HEK293 (cell line): ENCODE measurements around the gene SCN4B.

Experiments
- ATF2 ChIP-seq: fragments of 450-650 bp; formaldehyde crosslinking; IDR thresholded peaks from 2 replicates; pipeline ENCODE4 v1.5.1; 2016; ENCODE audit warnings: missing biosample characterization, missing genetic modification characterization, low read depth
- KLF7 ChIP-seq: fragments of 450-650 bp; formaldehyde crosslinking; IDR thresholded peaks from 2 replicates; pipeline ENCODE4 v1.5.1; 2016; ENCODE audit warnings: missing biosample characterization, missing genetic modification characterization, borderline replicate concordance
- YY1 ChIP-seq: fragments of 450-650 bp; formaldehyde crosslinking; IDR thresholded peaks from 2 replicates; pipeline ENCODE4 v1.5.1; 2018; ENCODE audit warnings: missing biosample characterization, missing genetic modification characterization
- ZBTB1 ChIP-seq: fragments of 450-650 bp; formaldehyde crosslinking; IDR thresholded peaks from 2 replicates; pipeline ENCODE4 v1.5.1; 2016; ENCODE audit warnings: missing biosample characterization, missing genetic modification characterization
- ZBTB11 ChIP-seq: fragments of 450-650 bp; formaldehyde crosslinking; conservative IDR thresholded peaks from 2 replicates; pipeline ENCODE4 v1.5.1; 2016; ENCODE audit warnings: low read depth, missing biosample characterization, missing genetic modification characterization
- ZNF501 ChIP-seq: fragments of 450-650 bp; formaldehyde crosslinking; IDR thresholded peaks from 2 replicates; pipeline ENCODE4 v1.5.1; 2016; ENCODE audit warnings: missing biosample characterization, missing genetic modification characterization
- ZNF629 ChIP-seq: fragments of 450-650 bp; formaldehyde crosslinking; IDR thresholded peaks from 2 replicates; pipeline ENCODE4 v1.5.1; 2017; ENCODE audit warnings: missing biosample characterization, missing genetic modification characterization
- ZNF785 ChIP-seq: fragments of 450-650 bp; formaldehyde crosslinking; IDR thresholded peaks from 2 replicates; pipeline ENCODE4 v1.5.1; 2016; ENCODE audit warnings: missing biosample characterization, missing genetic modification characterization
- ZSCAN16 ChIP-seq: fragments of 450-650 bp; formaldehyde crosslinking; IDR thresholded peaks from 2 replicates; pipeline ENCODE4 v1.5.1; 2016; ENCODE audit warnings: missing biosample characterization, missing genetic modification characterization
- TF ChIP-seq, protein P1 (sequence below): fragments of 450-650 bp; formaldehyde crosslinking; IDR thresholded peaks from 2 replicates; pipeline ENCODE4 v1.5.1; 2016; ENCODE audit warnings: missing biosample characterization, missing genetic modification characterization
- TF ChIP-seq, protein P2 (sequence below): fragments of 450-650 bp; formaldehyde crosslinking; IDR thresholded peaks from 2 replicates; pipeline ENCODE4 v1.5.1; 2016; ENCODE audit warnings: missing biosample characterization, missing genetic modification characterization
- TF ChIP-seq, protein P3 (sequence below): fragments of 450-650 bp; formaldehyde crosslinking; IDR thresholded peaks from 2 replicates; pipeline ENCODE4 v1.5.1; 2016; ENCODE audit warnings: missing biosample characterization, missing genetic modification characterization
- TF ChIP-seq, protein P4 (sequence below): fragments of 450-650 bp; formaldehyde crosslinking; IDR thresholded peaks from 2 replicates; pipeline ENCODE4 v1.5.1; 2016; ENCODE audit warnings: missing biosample characterization, missing genetic modification characterization

GRCh38 chr11:118088531-118088930, 64.1 kb downstream of the SCN4B start:
- TF ChIP-seq ZNF629 (no peak), ZSCAN16 (no peak), ZNF785 (tag by site-specific recombination) (no peak), YY1 (tag by site-specific recombination) (no peak), ZBTB1 (no peak), ATF2 (no peak), KLF7 (tag by site-specific recombination) (no peak), ZNF501 (tag by site-specific recombination) (no peak), ZBTB11 (tag by site-specific recombination) (no peak)
- TF ChIP-seq, protein P1, sequence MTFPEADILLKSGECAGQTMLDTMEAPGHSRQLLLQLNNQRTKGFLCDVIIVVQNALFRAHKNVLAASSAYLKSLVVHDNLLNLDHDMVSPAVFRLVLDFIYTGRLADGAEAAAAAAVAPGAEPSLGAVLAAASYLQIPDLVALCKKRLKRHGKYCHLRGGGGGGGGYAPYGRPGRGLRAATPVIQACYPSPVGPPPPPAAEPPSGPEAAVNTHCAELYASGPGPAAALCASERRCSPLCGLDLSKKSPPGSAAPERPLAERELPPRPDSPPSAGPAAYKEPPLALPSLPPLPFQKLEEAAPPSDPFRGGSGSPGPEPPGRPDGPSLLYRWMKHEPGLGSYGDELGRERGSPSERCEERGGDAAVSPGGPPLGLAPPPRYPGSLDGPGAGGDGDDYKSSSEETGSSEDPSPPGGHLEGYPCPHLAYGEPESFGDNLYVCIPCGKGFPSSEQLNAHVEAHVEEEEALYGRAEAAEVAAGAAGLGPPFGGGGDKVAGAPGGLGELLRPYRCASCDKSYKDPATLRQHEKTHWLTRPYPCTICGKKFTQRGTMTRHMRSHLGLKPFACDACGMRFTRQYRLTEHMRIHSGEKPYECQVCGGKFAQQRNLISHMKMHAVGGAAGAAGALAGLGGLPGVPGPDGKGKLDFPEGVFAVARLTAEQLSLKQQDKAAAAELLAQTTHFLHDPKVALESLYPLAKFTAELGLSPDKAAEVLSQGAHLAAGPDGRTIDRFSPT, result no peak
- TF ChIP-seq, protein P2, sequence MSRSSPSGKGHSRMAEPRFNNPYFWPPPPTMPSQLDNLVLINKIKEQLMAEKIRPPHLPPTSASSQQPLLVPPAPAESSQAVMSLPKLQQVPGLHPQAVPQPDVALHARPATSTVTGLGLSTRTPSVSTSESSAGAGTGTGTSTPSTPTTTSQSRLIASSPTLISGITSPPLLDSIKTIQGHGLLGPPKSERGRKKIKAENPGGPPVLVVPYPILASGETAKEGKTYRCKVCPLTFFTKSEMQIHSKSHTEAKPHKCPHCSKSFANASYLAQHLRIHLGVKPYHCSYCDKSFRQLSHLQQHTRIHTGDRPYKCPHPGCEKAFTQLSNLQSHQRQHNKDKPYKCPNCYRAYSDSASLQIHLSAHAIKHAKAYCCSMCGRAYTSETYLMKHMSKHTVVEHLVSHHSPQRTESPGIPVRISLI (tag by site-specific recombination), result no peak
- TF ChIP-seq, protein P3, sequence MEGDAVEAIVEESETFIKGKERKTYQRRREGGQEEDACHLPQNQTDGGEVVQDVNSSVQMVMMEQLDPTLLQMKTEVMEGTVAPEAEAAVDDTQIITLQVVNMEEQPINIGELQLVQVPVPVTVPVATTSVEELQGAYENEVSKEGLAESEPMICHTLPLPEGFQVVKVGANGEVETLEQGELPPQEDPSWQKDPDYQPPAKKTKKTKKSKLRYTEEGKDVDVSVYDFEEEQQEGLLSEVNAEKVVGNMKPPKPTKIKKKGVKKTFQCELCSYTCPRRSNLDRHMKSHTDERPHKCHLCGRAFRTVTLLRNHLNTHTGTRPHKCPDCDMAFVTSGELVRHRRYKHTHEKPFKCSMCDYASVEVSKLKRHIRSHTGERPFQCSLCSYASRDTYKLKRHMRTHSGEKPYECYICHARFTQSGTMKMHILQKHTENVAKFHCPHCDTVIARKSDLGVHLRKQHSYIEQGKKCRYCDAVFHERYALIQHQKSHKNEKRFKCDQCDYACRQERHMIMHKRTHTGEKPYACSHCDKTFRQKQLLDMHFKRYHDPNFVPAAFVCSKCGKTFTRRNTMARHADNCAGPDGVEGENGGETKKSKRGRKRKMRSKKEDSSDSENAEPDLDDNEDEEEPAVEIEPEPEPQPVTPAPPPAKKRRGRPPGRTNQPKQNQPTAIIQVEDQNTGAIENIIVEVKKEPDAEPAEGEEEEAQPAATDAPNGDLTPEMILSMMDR (tag by site-specific recombination), result no peak
- TF ChIP-seq, protein P4, sequence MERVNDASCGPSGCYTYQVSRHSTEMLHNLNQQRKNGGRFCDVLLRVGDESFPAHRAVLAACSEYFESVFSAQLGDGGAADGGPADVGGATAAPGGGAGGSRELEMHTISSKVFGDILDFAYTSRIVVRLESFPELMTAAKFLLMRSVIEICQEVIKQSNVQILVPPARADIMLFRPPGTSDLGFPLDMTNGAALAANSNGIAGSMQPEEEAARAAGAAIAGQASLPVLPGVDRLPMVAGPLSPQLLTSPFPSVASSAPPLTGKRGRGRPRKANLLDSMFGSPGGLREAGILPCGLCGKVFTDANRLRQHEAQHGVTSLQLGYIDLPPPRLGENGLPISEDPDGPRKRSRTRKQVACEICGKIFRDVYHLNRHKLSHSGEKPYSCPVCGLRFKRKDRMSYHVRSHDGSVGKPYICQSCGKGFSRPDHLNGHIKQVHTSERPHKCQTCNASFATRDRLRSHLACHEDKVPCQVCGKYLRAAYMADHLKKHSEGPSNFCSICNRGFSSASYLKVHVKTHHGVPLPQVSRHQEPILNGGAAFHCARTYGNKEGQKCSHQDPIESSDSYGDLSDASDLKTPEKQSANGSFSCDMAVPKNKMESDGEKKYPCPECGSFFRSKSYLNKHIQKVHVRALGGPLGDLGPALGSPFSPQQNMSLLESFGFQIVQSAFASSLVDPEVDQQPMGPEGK (tag by site-specific recombination), result no peak
